IPS DF 19.7 (cell line): ENCODE results near the gene SYNJ2.

Experiments
- DNase-seq: peaks from one replicate; pipeline ENCODE4 v3.0.0-alpha.2; 2013; ENCODE audit warnings: low read depth, low spot score

Gene SYNJ2

DNA sequence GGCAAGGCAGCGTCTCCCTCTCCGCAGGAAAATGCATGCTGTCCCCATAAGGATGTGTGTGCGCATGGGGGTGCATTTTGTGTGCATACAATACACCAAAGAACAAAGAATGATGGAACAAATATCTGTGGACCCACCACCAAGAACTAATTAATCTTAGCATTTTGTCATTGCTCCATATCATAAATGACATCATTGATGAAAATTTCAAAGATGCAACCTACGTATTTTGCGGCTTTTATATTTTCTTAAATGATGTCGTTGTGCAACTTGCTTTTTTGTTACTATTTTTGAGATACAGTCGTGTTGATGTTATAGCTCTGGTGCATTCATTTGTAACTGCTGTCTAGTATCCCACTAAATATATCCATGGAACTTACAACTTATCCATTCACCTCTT lies 96.7 kb downstream of the SYNJ2 start:
- no peak for DNase-seq

- DNase-seq: no peak
These were observed 99.4 kb downstream of the SYNJ2 start for GRCh38 chr6:158080849-158081656.

- no peak for DNase-seq
These were observed 99.9 kb downstream of the SYNJ2 start for GRCh38 chr6:158081657-158081935.

DNA sequence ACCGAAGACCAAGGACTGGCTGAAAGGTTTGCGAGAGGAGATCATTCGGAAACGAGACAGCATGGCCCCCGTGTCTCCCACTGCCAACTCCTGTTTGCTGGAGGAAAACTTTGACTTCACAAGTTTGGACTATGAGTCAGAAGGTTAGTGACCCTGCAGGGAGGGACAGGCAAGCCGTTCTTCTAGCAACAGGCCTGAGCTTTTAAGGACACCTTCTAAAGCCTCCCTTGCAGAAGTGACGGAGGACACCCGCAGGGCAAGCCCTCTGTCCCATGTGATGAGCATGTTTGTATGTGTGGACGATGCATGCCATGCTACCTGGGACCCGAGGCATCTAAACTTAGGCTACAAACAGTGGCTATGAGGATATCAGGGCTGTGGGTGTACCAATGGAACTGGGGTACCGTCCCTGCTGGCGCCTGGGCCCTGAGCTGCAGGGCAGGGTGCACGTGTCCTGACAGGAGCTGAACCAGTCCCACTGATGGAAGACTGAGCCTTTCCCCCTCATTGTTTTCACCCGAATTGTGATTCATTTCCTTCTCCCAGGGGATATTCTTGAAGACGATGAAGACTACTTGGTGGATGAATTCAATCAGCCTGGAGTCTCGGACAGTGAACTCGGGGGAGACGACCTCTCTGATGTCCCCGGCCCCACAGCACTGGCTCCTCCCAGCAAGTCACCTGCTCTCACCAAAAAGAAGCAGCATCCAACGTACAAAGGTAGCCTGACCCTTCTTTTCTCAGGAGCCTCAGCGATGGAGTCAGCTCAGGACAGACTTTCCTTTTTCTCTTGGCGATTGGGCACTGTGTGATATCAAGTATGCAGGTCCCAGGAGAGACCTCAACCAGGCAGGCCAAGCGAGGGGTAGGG lies 102.0 kb downstream of the SYNJ2 start:
- DNase-seq: no peak

GRCh38 chr6:158085261-158086053 lies 103.8 kb downstream of the SYNJ2 start:
- no peak for DNase-seq

DNA sequence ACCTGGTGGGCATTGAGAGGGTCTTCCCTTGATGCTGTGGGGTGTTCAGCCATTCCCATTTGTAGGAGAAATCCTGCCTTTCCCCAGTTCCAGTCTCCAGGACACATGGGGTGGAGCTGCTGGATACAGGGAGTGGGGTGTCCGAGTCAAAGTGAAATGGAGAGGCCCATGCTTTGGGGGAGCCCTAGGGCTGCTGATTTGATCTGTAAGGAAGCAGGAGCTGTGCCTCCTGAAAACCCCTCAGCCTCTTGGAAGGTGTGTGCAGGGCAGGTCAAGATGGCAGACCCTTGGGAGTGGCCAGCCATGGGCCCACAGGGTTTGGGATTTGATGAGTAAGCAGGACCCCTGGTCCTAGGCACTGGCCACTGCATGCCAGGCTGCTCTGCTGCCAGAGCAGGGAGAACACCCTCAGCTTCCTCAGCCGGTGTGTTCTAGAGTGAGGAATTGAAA lies 104.4 kb downstream of the SYNJ2 start:
- DNase-seq: no peak

- DNase-seq: no peak
These were observed 105.0 kb downstream of the SYNJ2 start for GRCh38 chr6:158086504-158087223.

GRCh38 chr6:158087224-158087867 lies 105.7 kb downstream of the SYNJ2 start:
- DNase-seq: no peak

DNA sequence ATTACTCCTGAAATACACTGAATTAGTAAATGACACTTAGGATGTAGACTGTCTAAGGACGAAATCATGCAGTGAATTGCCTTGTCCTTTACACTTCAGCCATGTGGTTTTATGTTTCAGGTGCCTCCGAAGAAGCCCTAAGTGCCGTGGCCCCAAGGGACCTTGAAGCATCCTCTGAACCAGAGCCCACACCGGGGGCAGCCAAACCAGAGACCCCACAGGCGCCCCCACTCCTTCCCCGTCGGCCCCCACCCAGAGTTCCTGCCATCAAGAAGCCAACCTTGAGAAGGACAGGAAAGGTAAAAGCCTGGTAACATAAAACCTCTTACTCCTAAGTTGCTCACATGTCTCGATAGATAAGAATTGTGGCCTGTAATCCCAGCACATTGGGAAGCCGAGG lies 111.1 kb downstream of the SYNJ2 start:
- DNase-seq: no peak

GRCh38 chr6:158095031-158095430 lies 113.4 kb downstream of the SYNJ2 start:
- no peak for DNase-seq

- DNase-seq: no peak
These were observed 114.0 kb downstream of the SYNJ2 start for GRCh38 chr6:158095671-158096070.

GRCh38 chr6:158103228-158103627 lies 121.6 kb downstream of the SYNJ2 start:
- DNase-seq: no peak

GRCh38 chr6:158104696-158105095 lies 123.0 kb downstream of the SYNJ2 start:
- DNase-seq: no peak

GRCh38 chr6:158109748-158110147 lies 128.1 kb downstream of the SYNJ2 start:
- DNase-seq: no peak

DNA sequence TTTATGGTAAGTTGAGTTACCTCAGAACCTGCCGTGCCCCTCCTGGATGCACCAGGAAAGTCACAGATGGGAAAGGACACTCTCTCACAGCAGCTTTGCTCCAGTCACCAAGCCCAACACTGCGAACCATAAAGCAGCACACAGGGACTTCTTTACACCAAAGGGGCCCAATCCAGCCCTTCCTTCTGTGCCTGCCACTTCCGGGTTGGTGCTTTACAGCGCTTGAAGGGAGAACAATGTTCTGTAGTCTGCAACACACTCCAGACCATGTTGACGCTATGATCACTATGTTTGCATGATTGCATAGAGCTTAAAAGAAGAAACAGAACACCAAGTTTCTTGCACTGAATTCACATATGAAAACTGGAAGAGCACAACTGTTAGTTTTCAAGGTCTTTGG lies 129.3 kb downstream of the SYNJ2 start:
- DNase-seq: no peak

DNA sequence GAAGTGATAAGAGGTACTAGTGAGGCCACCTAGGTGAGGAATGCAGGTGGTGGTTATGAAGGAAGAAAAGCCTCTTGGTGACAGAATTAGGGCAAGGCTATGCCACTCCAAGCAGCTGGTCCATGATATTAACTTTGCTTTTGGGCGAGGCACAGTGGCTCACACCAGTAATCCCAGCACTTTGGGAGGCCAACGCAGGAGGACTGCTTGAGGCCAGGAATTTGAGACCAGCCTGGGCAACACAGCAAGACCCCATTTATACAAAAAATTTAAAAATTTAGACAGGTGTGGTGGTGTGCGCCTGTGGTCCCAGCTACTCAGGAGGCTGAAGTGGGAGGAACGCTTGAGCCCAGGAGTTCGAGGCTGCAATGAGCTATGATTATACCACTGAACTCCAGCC lies 130.3 kb downstream of the SYNJ2 start:
- DNase-seq: no peak

GRCh38 chr6:158113802-158114201 lies 132.1 kb downstream of the SYNJ2 start:
- no peak for DNase-seq

- no peak for DNase-seq
These were observed 133.4 kb downstream of the SYNJ2 start for GRCh38 chr6:158115102-158115501.

- no peak for DNase-seq
These were observed 133.8 kb downstream of the SYNJ2 start for GRCh38 chr6:158115508-158115907.

GRCh38 chr6:158118886-158119285 lies 137.2 kb downstream of the SYNJ2 start:
- no peak for DNase-seq

DNA sequence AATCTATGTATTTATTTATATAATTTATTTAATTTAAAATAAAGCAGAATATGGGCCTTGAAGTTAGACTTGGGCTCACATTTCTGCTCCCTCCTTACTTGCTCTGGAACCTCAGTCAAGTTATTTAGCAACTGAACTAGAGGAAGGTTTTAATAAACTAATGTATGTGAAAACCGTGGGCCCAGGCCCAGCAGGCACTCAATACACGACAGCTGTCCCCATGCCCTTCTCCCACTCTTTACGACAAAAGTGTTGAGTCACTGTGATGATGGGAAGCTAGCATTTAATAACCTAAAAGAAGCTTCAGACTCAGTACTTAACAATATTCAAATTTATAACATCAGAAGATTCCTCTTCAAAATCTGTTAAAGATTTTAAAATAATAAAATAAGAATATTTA lies 139.7 kb downstream of the SYNJ2 start:
- no peak for DNase-seq
